HepG2 (cell line): Measurements from ENCODE around the gene KMT2A. TPM values are rescaled to one million over a fixed set of nuclear protein-coding genes. Genes with fewer than 3 reads are reported as not detected.
A peak's percentile ranks its signal among the peaks of the same experiment; 100 is the strongest.

ENCODE experiments used
- ATM ChIP-seq: fragments of 450-650 bp; IDR thresholded peaks from 2 replicates; pipeline ENCODE4 v1.7.1; 2017; ENCODE audit warnings: mild to moderate bottlenecking, borderline replicate concordance
- KAT2B ChIP-seq: fragments of 150-350 bp; IDR thresholded peaks from 2 replicates; pipeline ENCODE4 v1.6.1; 2014; ENCODE audit warnings: low read depth, low read length, borderline replicate concordance
- NCOA5 ChIP-seq: sonication (generic); formaldehyde crosslinking; IDR thresholded peaks from 2 replicates; pipeline ENCODE4 v1.4.0; 2020; ENCODE audit warnings: missing genetic modification reagents
- NFATC3 ChIP-seq: sonication (generic); formaldehyde crosslinking; IDR thresholded peaks from 2 replicates; pipeline ENCODE4 v1.5.1; 2020; ENCODE audit warnings: mild to moderate bottlenecking, missing genetic modification reagents
- NFIC ChIP-seq: IDR thresholded peaks from 2 replicates; pipeline ENCODE4 v1.6.1; 2012; ENCODE audit warnings: mild to moderate bottlenecking, low read length, inconsistent platforms
- SNRNP70 ChIP-seq: fragments of 200-400 bp; formaldehyde crosslinking; IDR thresholded peaks from 2 replicates; pipeline ENCODE4 v1.6.1; 2017; ENCODE audit warnings: mild to moderate bottlenecking, low read depth, low read length, moderate library complexity
- TBP ChIP-seq: sonication (generic); formaldehyde crosslinking; IDR thresholded peaks from 2 replicates; pipeline ENCODE4 v1.5.0; 2020; ENCODE audit warnings: missing genetic modification reagents
- TEAD2 ChIP-seq: sonication (generic); formaldehyde crosslinking; IDR thresholded peaks from 2 replicates; pipeline ENCODE4 v1.9.0; 2021; ENCODE audit warnings: missing genetic modification reagents
- YY1 ChIP-seq: IDR thresholded peaks from 2 replicates; pipeline ENCODE4 v1.6.1; 2011; ENCODE audit warnings: low read length, low read depth, moderate library complexity, mild to moderate bottlenecking; ENCODE audit not compliant: insufficient read depth, insufficient replicate concordance
- ZNF780A ChIP-seq: sonication (generic); formaldehyde crosslinking; IDR thresholded peaks from 2 replicates; pipeline ENCODE4 v1.8.0; 2022; ENCODE audit warnings: mild to moderate bottlenecking, missing genetic modification reagents, moderate library complexity
- polyA plus RNA-seq, 8 experiments: library from polyadenylated mRNA; depleted of rRNA in 3 of 8; stranded (reverse) in 7 of 8; unstranded in 1 of 8; fragments of >200 nt; fragmentation: Illumina TruSeq in 4 of 8; extraction: Trizol in 4 of 8; gene quantifications; 2 replicates each; pipeline versions ENCODE4 v1.2.1 to v1.2.3, GENCODE V29; 2011 to 2016; ENCODE audit warnings: low read depth in 4 of 8, missing spikeins in 1 of 8, mixed read lengths in 1 of 8; ENCODE audit not compliant: insufficient read depth in 1 of 8
- total RNA-seq, 5 experiments: library from RNA; depleted of rRNA; stranded (reverse); fragments of >200 nt; fragmentation: Illumina TruSeq; extraction: Trizol; gene quantifications; 2 replicates each; pipeline ENCODE4 v1.2.3, GENCODE V29; 2016; ENCODE audit warnings: low read depth in 1 of 5
- TF ChIP-seq, protein P1 (sequence below): conservative IDR thresholded peaks from 2 replicates; pipeline ENCODE4 v1.6.1; 2018; ENCODE audit warnings: missing genetic modification reagents
- TF ChIP-seq, protein P2 (sequence below): sonication (generic); formaldehyde crosslinking; IDR thresholded peaks from 2 replicates; pipeline ENCODE4 v1.4.0; 2020; ENCODE audit warnings: mild to moderate bottlenecking, low read depth, missing genetic modification reagents
- TF ChIP-seq, protein P3 (sequence below): sonication (generic); formaldehyde crosslinking; IDR thresholded peaks from 2 replicates; pipeline ENCODE4 v1.9.0; 2021; ENCODE audit warnings: missing genetic modification reagents, mild to moderate bottlenecking, borderline replicate concordance
- TF ChIP-seq, protein P4 (sequence below): sonication (generic); formaldehyde crosslinking; IDR thresholded peaks from 2 replicates; pipeline ENCODE4 v1.5.0; 2020; ENCODE audit warnings: missing genetic modification reagents
- TF ChIP-seq, protein P5 (sequence below): sonication (generic); formaldehyde crosslinking; IDR thresholded peaks from 2 replicates; pipeline ENCODE4 v1.8.1; 2023; ENCODE audit warnings: mild to moderate bottlenecking, missing genetic modification reagents, borderline replicate concordance
- TF ChIP-seq, protein P6 (sequence below): sonication (generic); formaldehyde crosslinking; IDR thresholded peaks from 2 replicates; pipeline ENCODE4 v1.8.1; 2022; ENCODE audit warnings: low read depth, mild to moderate bottlenecking, missing genetic modification reagents
- TF ChIP-seq, protein P7 (sequence below): sonication (generic); formaldehyde crosslinking; IDR thresholded peaks from 2 replicates; pipeline ENCODE4 v1.9.0; 2021; ENCODE audit warnings: missing genetic modification reagents, borderline replicate concordance

The KMT2A gene
- total and polyA plus RNA-seq, 2 of the 13 experiments (the other 11 are each of a cell fraction or from before 2014, with no cell fraction given): 12.4 to 20.0 TPM

DNA sequence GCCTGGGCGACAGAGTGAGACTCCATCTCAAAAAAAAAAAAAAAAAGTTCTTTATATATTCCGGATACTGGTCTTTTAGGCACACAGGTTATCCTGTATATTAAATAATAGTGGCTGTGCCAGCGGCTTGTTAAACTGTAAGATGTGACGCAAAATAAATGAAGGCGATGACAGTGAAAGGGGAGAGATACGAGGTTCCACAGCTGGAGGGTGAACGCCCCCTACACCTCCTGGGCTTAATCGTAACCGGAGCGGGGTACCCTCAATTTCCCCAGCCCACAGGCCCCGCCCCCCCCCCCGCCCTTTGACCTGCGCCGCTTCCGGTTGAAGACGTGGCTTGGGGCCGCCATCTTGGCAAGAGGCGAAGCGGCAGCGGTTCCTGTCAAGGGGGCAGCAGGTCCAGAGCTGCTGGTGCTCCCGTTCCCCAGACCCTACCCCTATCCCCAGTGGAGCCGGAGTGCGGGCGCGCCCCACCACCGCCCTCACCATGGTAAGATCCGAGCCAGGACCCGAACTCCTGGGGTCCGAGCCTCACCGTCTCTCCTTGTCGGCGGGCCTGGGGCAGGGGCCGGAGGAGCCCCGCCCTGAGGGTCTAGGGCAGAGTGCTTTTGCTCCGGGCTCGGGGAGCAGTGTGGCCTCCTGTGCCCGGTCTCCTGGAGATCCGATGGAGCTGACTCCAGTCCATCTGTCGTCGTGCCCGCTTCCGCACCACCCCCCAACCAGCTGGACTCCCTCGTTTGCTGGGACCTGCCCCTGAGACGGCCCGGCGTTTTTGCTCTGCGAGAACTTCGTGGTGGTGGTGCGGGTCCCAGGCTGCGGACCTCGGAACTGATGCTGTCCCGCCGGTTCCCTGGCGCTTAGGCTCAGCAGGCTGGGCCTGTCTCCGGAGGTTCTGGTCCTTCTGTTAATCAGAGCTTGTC lies 136.0 kb downstream of the KMT2A start, which contains the start of gene ARCN1 (continued):
- TF ChIP-seq YY1 (peak; percentile 93), SNRNP70 (no peak), TBP (CRISPR knock-in tag) (no peak), ATM (no peak), ZNF780A (no peak), NCOA5 (no peak), KAT2B (no peak), TEAD2 (CRISPR knock-in tag) (no peak), NFIC (no peak), NFATC3 (CRISPR knock-in tag) (no peak)
- TF ChIP-seq, protein P1, sequence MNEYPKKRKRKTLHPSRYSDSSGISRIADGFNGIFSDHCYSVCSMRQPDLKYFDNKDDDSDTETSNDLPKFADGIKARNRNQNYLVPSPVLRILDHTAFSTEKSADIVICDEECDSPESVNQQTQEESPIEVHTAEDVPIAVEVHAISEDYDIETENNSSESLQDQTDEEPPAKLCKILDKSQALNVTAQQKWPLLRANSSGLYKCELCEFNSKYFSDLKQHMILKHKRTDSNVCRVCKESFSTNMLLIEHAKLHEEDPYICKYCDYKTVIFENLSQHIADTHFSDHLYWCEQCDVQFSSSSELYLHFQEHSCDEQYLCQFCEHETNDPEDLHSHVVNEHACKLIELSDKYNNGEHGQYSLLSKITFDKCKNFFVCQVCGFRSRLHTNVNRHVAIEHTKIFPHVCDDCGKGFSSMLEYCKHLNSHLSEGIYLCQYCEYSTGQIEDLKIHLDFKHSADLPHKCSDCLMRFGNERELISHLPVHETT (CRISPR knock-in tag): no peak
- TF ChIP-seq, protein P2, sequence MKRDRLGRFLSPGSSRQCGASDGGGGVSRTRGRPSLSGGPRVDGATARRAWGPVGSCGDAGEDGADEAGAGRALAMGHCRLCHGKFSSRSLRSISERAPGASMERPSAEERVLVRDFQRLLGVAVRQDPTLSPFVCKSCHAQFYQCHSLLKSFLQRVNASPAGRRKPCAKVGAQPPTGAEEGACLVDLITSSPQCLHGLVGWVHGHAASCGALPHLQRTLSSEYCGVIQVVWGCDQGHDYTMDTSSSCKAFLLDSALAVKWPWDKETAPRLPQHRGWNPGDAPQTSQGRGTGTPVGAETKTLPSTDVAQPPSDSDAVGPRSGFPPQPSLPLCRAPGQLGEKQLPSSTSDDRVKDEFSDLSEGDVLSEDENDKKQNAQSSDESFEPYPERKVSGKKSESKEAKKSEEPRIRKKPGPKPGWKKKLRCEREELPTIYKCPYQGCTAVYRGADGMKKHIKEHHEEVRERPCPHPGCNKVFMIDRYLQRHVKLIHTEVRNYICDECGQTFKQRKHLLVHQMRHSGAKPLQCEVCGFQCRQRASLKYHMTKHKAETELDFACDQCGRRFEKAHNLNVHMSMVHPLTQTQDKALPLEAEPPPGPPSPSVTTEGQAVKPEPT: no peak
- TF ChIP-seq, protein P3, sequence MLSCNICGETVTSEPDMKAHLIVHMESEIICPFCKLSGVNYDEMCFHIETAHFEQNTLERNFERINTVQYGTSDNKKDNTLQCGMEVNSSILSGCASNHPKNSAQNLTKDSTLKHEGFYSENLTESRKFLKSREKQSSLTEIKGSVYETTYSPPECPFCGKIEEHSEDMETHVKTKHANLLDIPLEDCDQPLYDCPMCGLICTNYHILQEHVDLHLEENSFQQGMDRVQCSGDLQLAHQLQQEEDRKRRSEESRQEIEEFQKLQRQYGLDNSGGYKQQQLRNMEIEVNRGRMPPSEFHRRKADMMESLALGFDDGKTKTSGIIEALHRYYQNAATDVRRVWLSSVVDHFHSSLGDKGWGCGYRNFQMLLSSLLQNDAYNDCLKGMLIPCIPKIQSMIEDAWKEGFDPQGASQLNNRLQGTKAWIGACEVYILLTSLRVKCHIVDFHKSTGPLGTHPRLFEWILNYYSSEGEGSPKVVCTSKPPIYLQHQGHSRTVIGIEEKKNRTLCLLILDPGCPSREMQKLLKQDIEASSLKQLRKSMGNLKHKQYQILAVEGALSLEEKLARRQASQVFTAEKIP (CRISPR knock-in tag): no peak
- TF ChIP-seq, protein P4, sequence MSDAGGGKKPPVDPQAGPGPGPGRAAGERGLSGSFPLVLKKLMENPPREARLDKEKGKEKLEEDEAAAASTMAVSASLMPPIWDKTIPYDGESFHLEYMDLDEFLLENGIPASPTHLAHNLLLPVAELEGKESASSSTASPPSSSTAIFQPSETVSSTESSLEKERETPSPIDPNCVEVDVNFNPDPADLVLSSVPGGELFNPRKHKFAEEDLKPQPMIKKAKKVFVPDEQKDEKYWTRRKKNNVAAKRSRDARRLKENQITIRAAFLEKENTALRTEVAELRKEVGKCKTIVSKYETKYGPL (CRISPR knock-in tag): no peak
- TF ChIP-seq, protein P5, sequence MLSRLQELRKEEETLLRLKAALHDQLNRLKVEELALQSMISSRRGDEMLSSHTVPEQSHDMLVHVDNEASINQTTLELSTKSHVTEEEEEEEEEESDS: no peak
- TF ChIP-seq, protein P6, sequence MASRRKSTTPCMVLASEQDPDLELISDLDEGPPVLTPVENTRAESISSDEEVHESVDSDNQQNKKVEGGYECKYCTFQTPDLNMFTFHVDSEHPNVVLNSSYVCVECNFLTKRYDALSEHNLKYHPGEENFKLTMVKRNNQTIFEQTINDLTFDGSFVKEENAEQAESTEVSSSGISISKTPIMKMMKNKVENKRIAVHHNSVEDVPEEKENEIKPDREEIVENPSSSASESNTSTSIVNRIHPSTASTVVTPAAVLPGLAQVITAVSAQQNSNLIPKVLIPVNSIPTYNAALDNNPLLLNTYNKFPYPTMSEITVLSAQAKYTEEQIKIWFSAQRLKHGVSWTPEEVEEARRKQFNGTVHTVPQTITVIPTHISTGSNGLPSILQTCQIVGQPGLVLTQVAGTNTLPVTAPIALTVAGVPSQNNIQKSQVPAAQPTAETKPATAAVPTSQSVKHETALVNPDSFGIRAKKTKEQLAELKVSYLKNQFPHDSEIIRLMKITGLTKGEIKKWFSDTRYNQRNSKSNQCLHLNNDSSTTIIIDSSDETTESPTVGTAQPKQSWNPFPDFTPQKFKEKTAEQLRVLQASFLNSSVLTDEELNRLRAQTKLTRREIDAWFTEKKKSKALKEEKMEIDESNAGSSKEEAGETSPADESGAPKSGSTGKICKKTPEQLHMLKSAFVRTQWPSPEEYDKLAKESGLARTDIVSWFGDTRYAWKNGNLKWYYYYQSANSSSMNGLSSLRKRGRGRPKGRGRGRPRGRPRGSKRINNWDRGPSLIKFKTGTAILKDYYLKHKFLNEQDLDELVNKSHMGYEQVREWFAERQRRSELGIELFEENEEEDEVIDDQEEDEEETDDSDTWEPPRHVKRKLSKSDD (CRISPR knock-in tag): no peak
- TF ChIP-seq, protein P7, sequence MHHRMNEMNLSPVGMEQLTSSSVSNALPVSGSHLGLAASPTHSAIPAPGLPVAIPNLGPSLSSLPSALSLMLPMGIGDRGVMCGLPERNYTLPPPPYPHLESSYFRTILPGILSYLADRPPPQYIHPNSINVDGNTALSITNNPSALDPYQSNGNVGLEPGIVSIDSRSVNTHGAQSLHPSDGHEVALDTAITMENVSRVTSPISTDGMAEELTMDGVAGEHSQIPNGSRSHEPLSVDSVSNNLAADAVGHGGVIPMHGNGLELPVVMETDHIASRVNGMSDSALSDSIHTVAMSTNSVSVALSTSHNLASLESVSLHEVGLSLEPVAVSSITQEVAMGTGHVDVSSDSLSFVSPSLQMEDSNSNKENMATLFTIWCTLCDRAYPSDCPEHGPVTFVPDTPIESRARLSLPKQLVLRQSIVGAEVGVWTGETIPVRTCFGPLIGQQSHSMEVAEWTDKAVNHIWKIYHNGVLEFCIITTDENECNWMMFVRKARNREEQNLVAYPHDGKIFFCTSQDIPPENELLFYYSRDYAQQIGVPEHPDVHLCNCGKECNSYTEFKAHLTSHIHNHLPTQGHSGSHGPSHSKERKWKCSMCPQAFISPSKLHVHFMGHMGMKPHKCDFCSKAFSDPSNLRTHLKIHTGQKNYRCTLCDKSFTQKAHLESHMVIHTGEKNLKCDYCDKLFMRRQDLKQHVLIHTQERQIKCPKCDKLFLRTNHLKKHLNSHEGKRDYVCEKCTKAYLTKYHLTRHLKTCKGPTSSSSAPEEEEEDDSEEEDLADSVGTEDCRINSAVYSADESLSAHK: no peak
